ENCODE measurements around the gene NRG3.

NRG3 gene

GRCh38 chr10:82497439-82497838 lies 622.4 kb downstream of the NRG3 start:
- Histone ChIP-seq H3K27me3 (ENCODE audit: control insufficient read depth in 1 of 2, insufficient read depth in 2 of 2, low read length in 2 of 2) (no peaks in the 10 kb centered on the region), H3K4me1 (ENCODE audit: control insufficient read depth in 1 of 2, insufficient read depth in 2 of 2, low read length in 2 of 2) (no peaks in the 10 kb centered on the region), H3K9ac (ENCODE audit: low read depth in 1 of 2, low read length in 2 of 2) (no peak overlapping the region), H3K27ac (ENCODE audit: low read depth, low read length) (no peak overlapping the region), H3K9me3 (ENCODE audit: control insufficient read depth in 1 of 2, low read length in 2 of 2) (peaks cover 2 to 8% of the 10 kb centered on the region in 2 donors), H3K36me3 (ENCODE audit: control insufficient read depth in 1 of 2, insufficient read depth in 2 of 2, low read length in 2 of 2) (no peaks in the 10 kb centered on the region), H3K4me3 (ENCODE audit: low read depth in 1 of 2, low read length in 2 of 2) (no peak overlapping the region)

- Histone ChIP-seq H3K9me3 (ENCODE audit: control insufficient read depth in 1 of 2, low read length in 2 of 2) (peaks cover 2 to 8% of the 10 kb centered on the region in 2 donors), H3K4me1 (ENCODE audit: control insufficient read depth in 1 of 2, insufficient read depth in 2 of 2, low read length in 2 of 2) (no peaks in the 10 kb centered on the region), H3K36me3 (ENCODE audit: control insufficient read depth in 1 of 2, insufficient read depth in 2 of 2, low read length in 2 of 2) (no peaks in the 10 kb centered on the region), H3K27ac (ENCODE audit: low read depth, low read length) (no peak overlapping the region), H3K9ac (ENCODE audit: low read depth in 1 of 2, low read length in 2 of 2) (no peak overlapping the region), H3K27me3 (ENCODE audit: control insufficient read depth in 1 of 2, insufficient read depth in 2 of 2, low read length in 2 of 2) (no peaks in the 10 kb centered on the region), H3K4me3 (ENCODE audit: low read depth in 1 of 2, low read length in 2 of 2) (no peak overlapping the region)
Observed at GRCh38 chr10:82498976-82499375, 624.0 kb downstream of the NRG3 start.

GRCh38 chr10:82505009-82505408 lies 630.0 kb downstream of the NRG3 start:
- Histone ChIP-seq H3K27me3 (ENCODE audit: control insufficient read depth in 1 of 2, insufficient read depth in 2 of 2, low read length in 2 of 2) (no peaks in the 10 kb centered on the region), H3K4me1 (ENCODE audit: control insufficient read depth in 1 of 2, insufficient read depth in 2 of 2, low read length in 2 of 2) (no peaks in the 10 kb centered on the region), H3K9me3 (ENCODE audit: control insufficient read depth in 1 of 2, low read length in 2 of 2) (peaks cover 0 to 2% of the 10 kb centered on the region in 2 donors), H3K9ac (ENCODE audit: low read depth in 1 of 2, low read length in 2 of 2) (no peak overlapping the region), H3K36me3 (ENCODE audit: control insufficient read depth in 1 of 2, insufficient read depth in 2 of 2, low read length in 2 of 2) (no peaks in the 10 kb centered on the region), H3K27ac (ENCODE audit: low read depth, low read length) (no peak overlapping the region), H3K4me3 (ENCODE audit: low read depth in 1 of 2, low read length in 2 of 2) (no peak overlapping the region)

- Histone ChIP-seq H3K4me3 (ENCODE audit: low read depth in 1 of 2, low read length in 2 of 2) (no peak overlapping the region), H3K27ac (ENCODE audit: low read depth, low read length) (no peak overlapping the region), H3K36me3 (ENCODE audit: control insufficient read depth in 1 of 2, insufficient read depth in 2 of 2, low read length in 2 of 2) (no peaks in the 10 kb centered on the region), H3K9me3 (ENCODE audit: control insufficient read depth in 1 of 2, low read length in 2 of 2) (peaks cover 0 to 2% of the 10 kb centered on the region in 2 donors), H3K27me3 (ENCODE audit: control insufficient read depth in 1 of 2, insufficient read depth in 2 of 2, low read length in 2 of 2) (no peaks in the 10 kb centered on the region), H3K9ac (ENCODE audit: low read depth in 1 of 2, low read length in 2 of 2) (no peak overlapping the region), H3K4me1 (ENCODE audit: control insufficient read depth in 1 of 2, insufficient read depth in 2 of 2, low read length in 2 of 2) (no peaks in the 10 kb centered on the region)
Observed at GRCh38 chr10:82506680-82507376, 631.8 kb downstream of the NRG3 start.

GRCh38 chr10:82515256-82515655 lies 640.3 kb downstream of the NRG3 start:
- Histone ChIP-seq H3K36me3 (ENCODE audit: control insufficient read depth in 1 of 2, insufficient read depth in 2 of 2, low read length in 2 of 2) (no peaks in the 10 kb centered on the region), H3K27ac (ENCODE audit: low read depth, low read length) (no peak overlapping the region), H3K9ac (ENCODE audit: low read depth in 1 of 2, low read length in 2 of 2) (no peak overlapping the region), H3K9me3 (ENCODE audit: control insufficient read depth in 1 of 2, low read length in 2 of 2) (peaks cover 4 to 7% of the 10 kb centered on the region in 2 donors), H3K4me1 (ENCODE audit: control insufficient read depth in 1 of 2, insufficient read depth in 2 of 2, low read length in 2 of 2) (no peaks in the 10 kb centered on the region), H3K4me3 (ENCODE audit: low read depth in 1 of 2, low read length in 2 of 2) (no peak overlapping the region), H3K27me3 (ENCODE audit: control insufficient read depth in 1 of 2, insufficient read depth in 2 of 2, low read length in 2 of 2) (no peaks in the 10 kb centered on the region)

- no peak overlapping the region for H3K4me3 ChIP-seq (ENCODE audit: low read depth in 1 of 2, low read length in 2 of 2)
- H3K9me3 ChIP-seq (ENCODE audit: control insufficient read depth in 1 of 2, low read length in 2 of 2) = no peaks in the 10 kb centered on the region
- no peaks in the 10 kb centered on the region for H3K27me3 ChIP-seq (ENCODE audit: control insufficient read depth in 1 of 2, insufficient read depth in 2 of 2, low read length in 2 of 2)
- no peaks in the 10 kb centered on the region for H3K4me1 ChIP-seq (ENCODE audit: control insufficient read depth in 1 of 2, insufficient read depth in 2 of 2, low read length in 2 of 2)
- no peak overlapping the region for H3K27ac ChIP-seq (ENCODE audit: low read depth, low read length)
- H3K9ac ChIP-seq (ENCODE audit: low read depth in 1 of 2, low read length in 2 of 2) = no peak overlapping the region
- no peaks in the 10 kb centered on the region for H3K36me3 ChIP-seq (ENCODE audit: control insufficient read depth in 1 of 2, insufficient read depth in 2 of 2, low read length in 2 of 2)
Observed at GRCh38 chr10:82529062-82529461, 654.1 kb downstream of the NRG3 start.

GRCh38 chr10:82535457-82535856 lies 660.5 kb downstream of the NRG3 start:
- Histone ChIP-seq H3K27me3 (ENCODE audit: control insufficient read depth in 1 of 2, insufficient read depth in 2 of 2, low read length in 2 of 2) (no peaks in the 10 kb centered on the region), H3K27ac (ENCODE audit: low read depth, low read length) (no peak overlapping the region), H3K4me1 (ENCODE audit: control insufficient read depth in 1 of 2, insufficient read depth in 2 of 2, low read length in 2 of 2) (no peaks in the 10 kb centered on the region), H3K9ac (ENCODE audit: low read depth in 1 of 2, low read length in 2 of 2) (no peak overlapping the region), H3K4me3 (ENCODE audit: low read depth in 1 of 2, low read length in 2 of 2) (no peak overlapping the region), H3K9me3 (ENCODE audit: control insufficient read depth in 1 of 2, low read length in 2 of 2) (peaks cover 0 to 4% of the 10 kb centered on the region in 2 donors), H3K36me3 (ENCODE audit: control insufficient read depth in 1 of 2, insufficient read depth in 2 of 2, low read length in 2 of 2) (no peaks in the 10 kb centered on the region)

- Histone ChIP-seq H3K9ac (ENCODE audit: low read depth in 1 of 2, low read length in 2 of 2) (no peak overlapping the region), H3K27ac (ENCODE audit: low read depth, low read length) (no peak overlapping the region), H3K4me3 (ENCODE audit: low read depth in 1 of 2, low read length in 2 of 2) (no peak overlapping the region), H3K27me3 (ENCODE audit: control insufficient read depth in 1 of 2, insufficient read depth in 2 of 2, low read length in 2 of 2) (no peaks in the 10 kb centered on the region), H3K9me3 (ENCODE audit: control insufficient read depth in 1 of 2, low read length in 2 of 2) (peaks cover 0 to 4% of the 10 kb centered on the region in 2 donors), H3K4me1 (ENCODE audit: control insufficient read depth in 1 of 2, insufficient read depth in 2 of 2, low read length in 2 of 2) (no peaks in the 10 kb centered on the region), H3K36me3 (ENCODE audit: control insufficient read depth in 1 of 2, insufficient read depth in 2 of 2, low read length in 2 of 2) (no peaks in the 10 kb centered on the region)
Observed at GRCh38 chr10:82536668-82537067, 661.7 kb downstream of the NRG3 start.

- no peak overlapping the region for H3K9ac ChIP-seq (ENCODE audit: low read depth in 1 of 2, low read length in 2 of 2)
- H3K27ac ChIP-seq (ENCODE audit: low read depth, low read length) = no peak overlapping the region
- H3K9me3 ChIP-seq (ENCODE audit: control insufficient read depth in 1 of 2, low read length in 2 of 2) = peaks cover 0 to 4% of the 10 kb centered on the region in 2 donors
- H3K27me3 ChIP-seq (ENCODE audit: control insufficient read depth in 1 of 2, insufficient read depth in 2 of 2, low read length in 2 of 2) = no peaks in the 10 kb centered on the region
- H3K36me3 ChIP-seq (ENCODE audit: control insufficient read depth in 1 of 2, insufficient read depth in 2 of 2, low read length in 2 of 2) = no peaks in the 10 kb centered on the region
- no peaks in the 10 kb centered on the region for H3K4me1 ChIP-seq (ENCODE audit: control insufficient read depth in 1 of 2, insufficient read depth in 2 of 2, low read length in 2 of 2)
- H3K4me3 ChIP-seq (ENCODE audit: low read depth in 1 of 2, low read length in 2 of 2) = no peak overlapping the region
Observed at GRCh38 chr10:82538272-82538671, 663.3 kb downstream of the NRG3 start.

GRCh38 chr10:82543631-82544030 lies 668.6 kb downstream of the NRG3 start:
- Histone ChIP-seq H3K4me3 (ENCODE audit: low read depth in 1 of 2, low read length in 2 of 2) (no peak overlapping the region), H3K9me3 (ENCODE audit: control insufficient read depth in 1 of 2, low read length in 2 of 2) (no peaks in the 10 kb centered on the region), H3K9ac (ENCODE audit: low read depth in 1 of 2, low read length in 2 of 2) (no peak overlapping the region), H3K36me3 (ENCODE audit: control insufficient read depth in 1 of 2, insufficient read depth in 2 of 2, low read length in 2 of 2) (no peaks in the 10 kb centered on the region), H3K27ac (ENCODE audit: low read depth, low read length) (no peak overlapping the region), H3K4me1 (ENCODE audit: control insufficient read depth in 1 of 2, insufficient read depth in 2 of 2, low read length in 2 of 2) (no peaks in the 10 kb centered on the region), H3K27me3 (ENCODE audit: control insufficient read depth in 1 of 2, insufficient read depth in 2 of 2, low read length in 2 of 2) (no peaks in the 10 kb centered on the region)

All from duodenal mucosa (tissue), 2 donors.